ENCODE results near the gene OTOP1.
"Not testable (repeated sequence)": the region's sequence is repeated elsewhere in the genome, so short reads cannot be mapped to it uniquely, and the experiment has no call there.

Gene OTOP1

DNA sequence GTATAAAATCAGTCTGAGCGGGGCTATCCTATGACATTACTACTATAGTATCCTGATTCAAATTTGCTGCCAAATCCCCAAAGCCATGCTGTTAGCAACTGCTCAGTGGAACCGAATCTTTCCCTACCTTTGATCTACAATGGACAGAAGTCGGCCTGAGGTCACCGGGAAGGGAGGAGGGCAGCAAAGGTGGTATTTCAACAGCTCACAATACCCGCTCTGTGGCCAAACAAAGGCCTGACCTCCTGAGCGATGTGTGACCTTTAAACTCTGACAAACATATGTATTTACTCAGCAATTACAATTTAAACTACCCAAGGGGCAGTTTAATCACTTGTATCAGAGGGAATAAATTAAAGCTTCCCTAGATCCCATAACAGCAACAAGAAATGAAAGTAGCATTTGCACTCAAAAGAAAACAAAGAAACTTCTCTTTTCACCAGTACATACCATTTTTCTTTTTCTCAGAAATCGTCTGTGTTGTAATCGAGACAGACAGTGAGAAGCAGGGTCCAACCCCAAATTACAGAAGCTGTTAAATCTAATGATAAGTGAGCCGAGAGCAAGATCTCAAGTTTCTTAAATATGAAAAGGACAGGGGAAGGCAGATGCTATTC is 32.9 kb upstream of the OTOP1 start:
- no peak overlapping the region for H3K27ac ChIP-seq (replicated peaks)
- no peak for DNase-seq (ENCODE audit: low read depth in 1 of 2, low spot score in 1 of 2)
- H3K27me3 ChIP-seq (ENCODE audit: insufficient read depth, poor library complexity, severe bottlenecking): no peaks in the 10 kb centered on the region
- no peak for TF ChIP-seq SPI1 (IDR thresholded peaks at IDR 0.05; ENCODE audit: borderline replicate concordance, low read depth)
- no peak for TF ChIP-seq GABPA (IDR thresholded peaks at IDR 0.05; ENCODE audit: low read depth)
- H3K4me3 ChIP-seq (replicated peaks; ENCODE audit: insufficient read depth, low read length): no peak overlapping the region

DNA sequence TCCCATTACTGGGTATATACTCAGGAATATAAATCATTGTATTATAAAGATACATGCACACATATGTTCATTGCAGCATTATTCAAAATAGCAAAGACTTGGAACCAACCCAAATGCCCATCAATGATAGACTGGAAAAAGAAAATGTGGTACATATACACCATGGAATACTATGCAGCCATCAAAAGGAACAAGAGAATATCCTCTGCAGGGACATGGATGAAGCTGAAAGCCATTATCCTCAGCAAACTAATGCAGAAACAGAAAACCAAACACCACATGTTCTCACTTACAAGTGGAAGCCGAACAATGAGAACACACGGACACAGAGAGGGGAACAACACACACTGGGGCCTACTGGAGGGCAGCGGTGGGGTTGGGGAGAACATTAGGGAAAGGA is 31.0 kb upstream of the OTOP1 start:
- not testable (repeated sequence) for H3K27me3 ChIP-seq (ENCODE audit: insufficient read depth, poor library complexity, severe bottlenecking); H3K27ac ChIP-seq (replicated peaks); DNase-seq (ENCODE audit: low read depth in 1 of 2, low spot score in 1 of 2); H3K4me3 ChIP-seq (replicated peaks; ENCODE audit: insufficient read depth, low read length)

DNA sequence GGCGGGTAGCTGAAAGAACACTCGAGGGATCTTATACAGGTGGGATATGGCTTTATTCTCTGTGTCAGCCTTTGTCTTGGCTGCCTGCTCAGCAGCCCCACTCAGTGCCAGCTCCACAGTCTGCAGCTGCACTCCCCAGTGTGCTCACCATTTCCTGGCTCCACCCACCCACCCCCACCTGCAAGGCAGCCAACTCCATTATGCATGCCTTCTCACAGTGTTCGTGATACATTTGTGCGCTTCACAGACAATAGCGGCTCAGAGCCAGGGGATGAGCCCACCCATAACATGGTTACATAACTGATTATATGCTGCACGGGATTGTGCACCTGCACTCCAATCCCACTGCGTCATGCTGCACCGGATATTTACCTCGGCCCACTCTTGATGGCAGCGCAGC is 30.1 kb upstream of the OTOP1 start:
- Histone ChIP-seq H3K4me3 (replicated peaks; ENCODE audit: insufficient read depth, low read length) (no peak overlapping the region), H3K27me3 (ENCODE audit: insufficient read depth, poor library complexity, severe bottlenecking) (peaks cover 2% of the 10 kb centered on the region), H3K27ac (replicated peaks) (no peak overlapping the region)
- no peak for DNase-seq (ENCODE audit: low read depth in 1 of 2, low spot score in 1 of 2)
- TF ChIP-seq, protein P1, sequence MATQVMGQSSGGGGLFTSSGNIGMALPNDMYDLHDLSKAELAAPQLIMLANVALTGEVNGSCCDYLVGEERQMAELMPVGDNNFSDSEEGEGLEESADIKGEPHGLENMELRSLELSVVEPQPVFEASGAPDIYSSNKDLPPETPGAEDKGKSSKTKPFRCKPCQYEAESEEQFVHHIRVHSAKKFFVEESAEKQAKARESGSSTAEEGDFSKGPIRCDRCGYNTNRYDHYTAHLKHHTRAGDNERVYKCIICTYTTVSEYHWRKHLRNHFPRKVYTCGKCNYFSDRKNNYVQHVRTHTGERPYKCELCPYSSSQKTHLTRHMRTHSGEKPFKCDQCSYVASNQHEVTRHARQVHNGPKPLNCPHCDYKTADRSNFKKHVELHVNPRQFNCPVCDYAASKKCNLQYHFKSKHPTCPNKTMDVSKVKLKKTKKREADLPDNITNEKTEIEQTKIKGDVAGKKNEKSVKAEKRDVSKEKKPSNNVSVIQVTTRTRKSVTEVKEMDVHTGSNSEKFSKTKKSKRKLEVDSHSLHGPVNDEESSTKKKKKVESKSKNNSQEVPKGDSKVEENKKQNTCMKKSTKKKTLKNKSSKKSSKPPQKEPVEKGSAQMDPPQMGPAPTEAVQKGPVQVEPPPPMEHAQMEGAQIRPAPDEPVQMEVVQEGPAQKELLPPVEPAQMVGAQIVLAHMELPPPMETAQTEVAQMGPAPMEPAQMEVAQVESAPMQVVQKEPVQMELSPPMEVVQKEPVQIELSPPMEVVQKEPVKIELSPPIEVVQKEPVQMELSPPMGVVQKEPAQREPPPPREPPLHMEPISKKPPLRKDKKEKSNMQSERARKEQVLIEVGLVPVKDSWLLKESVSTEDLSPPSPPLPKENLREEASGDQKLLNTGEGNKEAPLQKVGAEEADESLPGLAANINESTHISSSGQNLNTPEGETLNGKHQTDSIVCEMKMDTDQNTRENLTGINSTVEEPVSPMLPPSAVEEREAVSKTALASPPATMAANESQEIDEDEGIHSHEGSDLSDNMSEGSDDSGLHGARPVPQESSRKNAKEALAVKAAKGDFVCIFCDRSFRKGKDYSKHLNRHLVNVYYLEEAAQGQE (IDR thresholded peaks at IDR 0.05; ENCODE audit: insufficient replicate concordance, low read depth): no peak
- TF ChIP-seq POLR2AphosphoS5 (IDR thresholded peaks at IDR 0.05; ENCODE audit: low read depth) (no peak), GABPA (IDR thresholded peaks at IDR 0.05; ENCODE audit: low read depth) (no peak), SPI1 (IDR thresholded peaks at IDR 0.05; ENCODE audit: borderline replicate concordance, low read depth) (no peak)
- TF ChIP-seq, protein P2, sequence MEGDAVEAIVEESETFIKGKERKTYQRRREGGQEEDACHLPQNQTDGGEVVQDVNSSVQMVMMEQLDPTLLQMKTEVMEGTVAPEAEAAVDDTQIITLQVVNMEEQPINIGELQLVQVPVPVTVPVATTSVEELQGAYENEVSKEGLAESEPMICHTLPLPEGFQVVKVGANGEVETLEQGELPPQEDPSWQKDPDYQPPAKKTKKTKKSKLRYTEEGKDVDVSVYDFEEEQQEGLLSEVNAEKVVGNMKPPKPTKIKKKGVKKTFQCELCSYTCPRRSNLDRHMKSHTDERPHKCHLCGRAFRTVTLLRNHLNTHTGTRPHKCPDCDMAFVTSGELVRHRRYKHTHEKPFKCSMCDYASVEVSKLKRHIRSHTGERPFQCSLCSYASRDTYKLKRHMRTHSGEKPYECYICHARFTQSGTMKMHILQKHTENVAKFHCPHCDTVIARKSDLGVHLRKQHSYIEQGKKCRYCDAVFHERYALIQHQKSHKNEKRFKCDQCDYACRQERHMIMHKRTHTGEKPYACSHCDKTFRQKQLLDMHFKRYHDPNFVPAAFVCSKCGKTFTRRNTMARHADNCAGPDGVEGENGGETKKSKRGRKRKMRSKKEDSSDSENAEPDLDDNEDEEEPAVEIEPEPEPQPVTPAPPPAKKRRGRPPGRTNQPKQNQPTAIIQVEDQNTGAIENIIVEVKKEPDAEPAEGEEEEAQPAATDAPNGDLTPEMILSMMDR (IDR thresholded peaks at IDR 0.05; ENCODE audit: insufficient read depth, low read length): no peak

DNA sequence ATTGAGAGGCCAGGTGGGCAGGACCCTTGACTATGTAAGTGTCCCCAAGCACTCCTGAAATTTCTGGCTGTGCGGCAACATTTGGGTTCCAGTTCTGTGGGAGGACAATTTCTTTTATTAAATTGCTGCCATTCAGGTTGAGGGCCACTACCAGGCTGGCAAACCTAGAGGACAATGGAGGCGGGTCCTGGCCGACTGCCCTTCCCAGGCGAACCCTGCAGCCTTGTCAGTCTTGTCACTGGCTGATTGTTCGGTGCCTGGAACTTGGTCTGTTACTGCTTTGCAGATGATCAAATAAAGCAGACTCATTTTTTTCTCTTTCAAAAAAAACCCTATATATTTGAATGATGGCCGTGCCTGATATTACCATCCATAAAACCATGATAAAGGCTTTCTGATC is 27.9 kb upstream of the OTOP1 start:
- TF ChIP-seq, protein P1 (IDR thresholded peaks at IDR 0.05; ENCODE audit: insufficient replicate concordance, low read depth): no peak
- no peak for TF ChIP-seq GABPA (IDR thresholded peaks at IDR 0.05; ENCODE audit: low read depth)
- TF ChIP-seq SPI1 (IDR thresholded peaks at IDR 0.05; ENCODE audit: borderline replicate concordance, low read depth): no peak
- no peak for TF ChIP-seq POLR2AphosphoS5 (IDR thresholded peaks at IDR 0.05; ENCODE audit: low read depth)
- TF ChIP-seq, protein P2 (IDR thresholded peaks at IDR 0.05; ENCODE audit: insufficient read depth, low read length): no peak
- Histone ChIP-seq H3K27ac (replicated peaks) (no peak overlapping the region), H3K27me3 (ENCODE audit: insufficient read depth, poor library complexity, severe bottlenecking) (peaks cover 2% of the 10 kb centered on the region), H3K4me3 (replicated peaks; ENCODE audit: insufficient read depth, low read length) (no peak overlapping the region)
- no peak for DNase-seq (ENCODE audit: low read depth in 1 of 2, low spot score in 1 of 2)

DNA sequence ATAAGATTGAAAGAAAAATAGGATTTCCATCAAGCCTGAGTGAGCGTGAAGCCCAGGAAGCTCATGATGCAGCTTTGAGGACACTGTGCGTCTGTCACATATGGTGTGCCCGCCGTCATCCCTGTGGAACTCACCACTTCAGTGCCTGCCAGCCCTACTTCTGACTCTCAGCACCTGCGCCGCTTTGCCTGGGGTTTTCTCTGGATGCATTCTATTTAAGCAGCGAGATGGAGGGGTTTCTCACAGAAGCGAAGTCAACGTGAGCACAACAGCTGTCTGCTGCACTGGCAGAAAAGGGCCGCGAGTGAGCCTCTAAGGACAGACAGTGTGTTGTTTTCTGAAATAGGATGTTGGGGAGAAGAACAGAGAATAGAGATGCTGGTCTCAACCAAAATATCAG is 27.5 kb upstream of the OTOP1 start:
- H3K4me3 ChIP-seq (replicated peaks; ENCODE audit: insufficient read depth, low read length): no peak overlapping the region
- H3K27me3 ChIP-seq (ENCODE audit: insufficient read depth, poor library complexity, severe bottlenecking): peaks cover 2% of the 10 kb centered on the region
- DNase-seq (ENCODE audit: low read depth in 1 of 2, low spot score in 1 of 2): no peak
- TF ChIP-seq SPI1 (IDR thresholded peaks at IDR 0.05; ENCODE audit: borderline replicate concordance, low read depth) (no peak), POLR2AphosphoS5 (IDR thresholded peaks at IDR 0.05; ENCODE audit: low read depth) (no peak), GABPA (IDR thresholded peaks at IDR 0.05; ENCODE audit: low read depth) (no peak)
- TF ChIP-seq, protein P1 (IDR thresholded peaks at IDR 0.05; ENCODE audit: insufficient replicate concordance, low read depth): no peak
- TF ChIP-seq, protein P2 (IDR thresholded peaks at IDR 0.05; ENCODE audit: insufficient read depth, low read length): no peak
- H3K27ac ChIP-seq (replicated peaks): no peak overlapping the region
